Fibroblast of skin of right quadriceps (primary cell): ENCODE data around the gene ODAM.
"Not testable (repeated sequence)": the region's sequence is repeated elsewhere in the genome, so short reads cannot be mapped to it uniquely, and the experiment has no call there.

Source experiments
- DNase-seq: peaks from one replicate; pipeline ENCODE4 v3.0.0-alpha.2; 2013

ODAM gene

DNA sequence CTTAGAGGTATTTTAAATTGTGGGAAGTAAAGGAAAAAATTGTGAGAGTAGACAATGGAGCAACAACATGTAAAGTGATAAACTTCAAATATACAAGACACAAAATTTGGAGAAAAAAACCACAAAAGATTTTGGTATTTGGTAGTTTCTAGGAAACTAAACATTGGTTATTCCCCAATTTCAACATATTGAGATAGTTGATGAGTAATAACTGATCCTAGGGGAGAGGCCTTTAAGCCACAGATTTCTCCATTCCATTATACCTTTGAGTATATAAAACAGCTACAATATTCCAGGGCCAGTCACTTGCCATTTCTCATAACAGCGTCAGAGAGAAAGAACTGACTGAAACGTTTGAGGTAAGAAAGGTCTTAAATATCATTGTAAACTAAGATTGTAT, 30.3 kb downstream of the ODAM start, which contains the start of gene FDCSP:
Gene FDCSP, plus strand, starts transcription at position 301 of the 400 bp plus-strand sequence. CDS start 5,071 bp downstream, outside the sequence.
- no peak for DNase-seq

DNA sequence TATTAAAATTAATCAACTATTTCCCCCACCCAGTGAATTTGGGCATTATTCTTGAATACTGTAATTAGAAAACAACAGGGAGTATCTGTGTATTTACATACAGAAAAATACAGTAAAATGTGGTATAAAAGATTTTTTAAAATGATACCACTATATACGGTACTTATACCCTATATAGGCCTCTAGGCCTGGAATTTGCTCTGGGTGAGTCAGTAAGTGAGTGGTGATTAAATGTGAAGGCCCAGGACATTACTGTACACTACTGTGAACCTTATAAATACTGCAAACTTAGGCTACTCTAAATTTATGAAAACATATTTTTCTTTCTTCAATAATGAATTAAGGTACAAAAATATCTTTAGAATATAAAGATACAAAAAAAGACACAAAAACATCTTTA, 40.6 kb downstream of the ODAM start:
- DNase-seq, result peak; percentile 17

DNA sequence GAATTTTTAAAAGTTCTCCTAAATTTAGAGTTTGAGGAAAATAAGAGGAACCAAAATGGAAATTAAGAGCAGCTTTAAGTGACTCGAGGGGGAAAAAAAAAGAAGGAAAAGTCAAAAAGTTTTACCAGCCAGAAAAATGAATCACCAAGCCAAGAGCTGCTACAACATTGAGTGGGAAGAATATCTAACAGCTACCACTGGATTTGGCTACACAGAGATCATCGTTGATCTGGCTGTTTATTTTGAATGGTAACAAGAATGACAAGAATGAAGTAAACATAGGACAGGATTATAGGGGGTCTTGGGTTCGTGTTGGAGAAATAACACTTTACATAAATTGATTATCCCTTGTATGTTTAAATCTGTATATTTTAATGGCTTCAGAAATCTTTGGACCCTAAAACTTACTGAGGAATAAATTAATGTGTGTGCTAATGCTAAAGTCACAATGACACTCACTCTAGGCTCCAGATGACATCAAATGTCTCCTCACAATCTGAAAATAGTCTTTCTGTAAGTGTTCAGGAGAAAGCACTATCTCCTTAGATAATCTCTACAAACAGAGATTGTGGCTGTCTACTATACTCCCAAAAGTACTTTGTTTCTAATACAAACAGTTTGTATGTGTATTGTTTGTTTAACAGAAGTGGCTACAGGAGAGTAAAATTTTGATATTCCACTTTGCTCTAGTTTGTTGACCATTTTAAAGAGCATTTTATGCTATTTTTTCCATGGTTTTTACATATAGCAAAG, 43.8 kb downstream of the ODAM start:
- no peak for DNase-seq

DNA sequence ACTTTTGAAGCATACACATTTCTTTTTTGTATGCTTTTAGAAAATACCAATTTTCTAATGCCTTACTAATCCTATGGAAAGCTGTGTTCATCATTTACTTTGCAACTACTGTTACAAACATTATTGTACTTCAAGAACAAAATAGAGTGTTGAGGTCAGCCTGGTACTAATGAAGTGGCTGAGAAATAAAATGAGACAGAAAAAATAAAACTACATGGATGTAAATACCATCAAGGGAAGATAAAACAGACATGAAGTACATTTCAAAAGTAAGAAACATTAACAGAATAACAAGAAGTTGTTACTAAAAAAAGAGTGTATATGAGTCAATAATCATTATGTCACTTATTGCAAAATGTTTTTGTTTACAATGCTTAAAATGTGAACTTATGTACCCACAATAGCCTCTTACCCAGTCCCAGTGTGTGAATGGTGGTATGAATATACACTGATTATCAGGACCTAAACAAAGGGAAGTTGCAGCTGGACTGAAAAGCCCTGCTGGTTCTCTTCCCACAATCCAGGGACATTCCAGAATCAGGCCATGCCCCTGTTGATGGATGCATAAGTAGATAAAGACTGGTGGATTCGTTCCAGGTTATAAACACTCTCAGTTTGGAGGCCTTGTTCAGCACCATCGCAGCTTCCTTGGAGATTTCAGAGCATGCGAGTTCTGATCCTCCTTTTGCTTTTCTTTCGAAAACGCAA, 44.5 kb downstream of the ODAM start:
- DNase-seq, result no peak

DNA sequence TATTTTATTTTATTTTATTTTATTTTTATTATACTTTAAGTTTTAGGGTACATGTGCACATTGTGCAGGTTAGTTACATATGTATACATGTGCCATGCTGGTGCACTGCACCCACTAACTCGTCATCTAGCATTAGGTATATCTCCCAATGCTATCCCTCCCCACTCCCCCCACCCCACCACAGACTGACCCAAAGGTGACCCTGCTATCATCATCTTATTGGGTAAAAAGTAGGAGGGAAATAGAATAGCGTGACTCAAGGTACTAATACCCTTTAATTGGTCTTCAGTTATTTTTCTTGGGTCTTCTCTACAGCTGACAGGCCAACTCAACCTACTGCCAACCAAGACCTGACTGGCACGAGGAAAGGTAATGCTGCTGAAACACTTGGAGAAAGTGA, 46.8 kb downstream of the ODAM start, which contains the start of gene CSN3:
Gene CSN3, plus strand, starts transcription at position 301 of the 400 bp plus-strand sequence. CDS start 2,223 bp downstream, outside the sequence.
- DNase-seq, result not testable (repeated sequence)

DNA sequence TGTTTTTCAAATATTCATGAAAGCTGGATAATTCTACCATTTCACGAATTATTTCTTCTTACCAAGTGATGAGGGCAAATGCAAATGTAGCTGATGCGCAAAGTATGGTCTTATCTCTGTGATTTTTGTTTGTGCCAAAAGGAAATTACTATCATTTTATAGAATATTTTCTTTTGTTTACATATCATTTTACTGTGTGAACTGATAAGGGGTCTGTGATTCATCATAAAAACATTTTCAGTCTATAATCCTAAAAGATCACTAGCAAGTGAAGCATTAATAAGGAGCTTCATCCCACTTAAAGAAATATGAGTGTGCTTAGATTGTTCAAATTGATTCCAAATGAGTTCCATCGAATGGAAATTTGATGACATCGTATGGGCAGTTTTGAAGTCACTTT, 47.6 kb downstream of the ODAM start:
- no peak for DNase-seq

DNA sequence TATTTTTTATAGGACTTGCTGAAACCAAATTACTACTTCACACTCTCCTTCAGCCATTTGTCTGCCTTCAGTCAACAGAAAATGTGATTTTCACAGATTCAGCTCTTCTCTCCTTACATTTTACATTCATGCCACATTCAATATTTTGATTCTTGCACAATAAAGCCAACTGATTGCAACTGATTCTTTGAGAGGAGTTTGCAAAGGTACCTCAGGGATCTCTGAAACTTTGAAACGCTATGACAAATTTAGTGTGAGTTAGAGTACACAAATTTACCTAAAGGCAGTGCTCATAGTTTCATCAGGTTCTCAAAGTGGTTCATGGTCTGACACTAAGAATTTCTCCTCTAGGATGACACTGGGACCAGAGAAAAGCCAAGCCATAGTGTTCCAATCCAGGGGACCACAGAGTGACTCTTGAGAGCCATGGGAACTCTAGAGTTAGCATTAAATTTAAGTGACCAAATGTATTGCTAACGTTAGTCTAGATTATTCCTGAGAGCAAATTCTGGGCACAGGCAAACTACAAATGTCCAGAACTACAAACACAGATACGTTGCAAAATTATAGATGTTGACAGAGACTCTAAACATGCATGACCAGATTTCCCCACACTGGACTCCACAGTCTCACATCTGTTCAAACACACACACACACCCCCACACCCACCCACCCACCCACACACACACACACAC, 55.9 kb downstream of the ODAM start:
- DNase-seq, result no peak

DNA sequence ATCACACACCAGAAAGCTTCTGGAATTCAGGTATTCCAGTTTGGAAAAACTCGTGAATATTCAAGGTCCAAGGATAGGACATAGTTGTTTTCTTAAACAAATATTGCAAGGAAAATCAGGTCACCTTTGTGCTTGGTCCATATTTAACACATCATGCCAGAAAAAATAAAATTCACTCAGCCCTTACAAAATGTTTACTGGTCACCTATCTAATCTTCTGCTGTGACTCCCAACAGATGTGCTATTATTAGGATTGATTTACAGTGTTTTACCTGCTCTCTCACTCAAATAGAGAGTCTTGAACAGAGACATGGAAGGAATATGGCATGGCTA, 56.4 kb downstream of the ODAM start:
- no peak for DNase-seq
